ENCODE measurements around the gene CCDC91. TPM values are rescaled to one million over a fixed set of nuclear protein-coding genes. Genes with fewer than 3 reads are reported as not detected.
A peak's percentile ranks its signal among the peaks of the same experiment; 100 is the strongest.

Gene CCDC91
- total and polyA plus RNA-seq, 4 experiments from 2014 or later, result 56.9 to 88.4 (median 70.8) TPM

GRCh38 chr12:28237423-28237822 lies 47.2 kb downstream of the CCDC91 start:
- H3K27me3 Mint-ChIP-seq, result no peaks in the 10 kb centered on the region
- H3K4me3 ChIP-seq (ENCODE audit: low read length in 2 of 2), result no peak overlapping the region
- H3K27ac ChIP-seq (ENCODE audit: low read depth, low read length), result no peak overlapping the region
- H3K36me3 ChIP-seq (ENCODE audit: insufficient read depth, low read length), result no peaks in the 10 kb centered on the region
- no peaks in the 10 kb centered on the region for H3K4me1 ChIP-seq (ENCODE audit: insufficient read depth, low read length)
- intact Hi-C loops (cut with micrococcal nuclease), result no loop called here
- H3K27me3 ChIP-seq (ENCODE audit: insufficient read depth, low read length), result no peaks in the 10 kb centered on the region
- no peaks in the 10 kb centered on the region for H3K9me3 ChIP-seq (ENCODE audit: control insufficient read depth in 1 of 2, low read length in 2 of 2)
- no peak for DNase-seq
- POLR2A ChIA-PET (ENCODE audit: partially characterized antibody), result no interaction called here
- no peak overlapping the region for H3K4me3 Mint-ChIP-seq
- H3K4me1 Mint-ChIP-seq, result peaks cover 9 to 24% (median 15%) of the 10 kb centered on the region in 4 donors
- no peaks in the 10 kb centered on the region for H3K9me3 Mint-ChIP-seq
- CTCF ChIA-PET (ENCODE audit: partially characterized antibody), result interaction anchor here (1.2 kb wide), 1 partner anchor 64 kb away, joined by 3 read pairs; no protein-coding TSS in a partner anchor
- peaks cover 0 to 19% of the 10 kb centered on the region in 2 donors for H3K36me3 Mint-ChIP-seq
- peak overlapping the region in 1 of 7 donors; percentile 50 for H3K27ac Mint-ChIP-seq

DNA sequence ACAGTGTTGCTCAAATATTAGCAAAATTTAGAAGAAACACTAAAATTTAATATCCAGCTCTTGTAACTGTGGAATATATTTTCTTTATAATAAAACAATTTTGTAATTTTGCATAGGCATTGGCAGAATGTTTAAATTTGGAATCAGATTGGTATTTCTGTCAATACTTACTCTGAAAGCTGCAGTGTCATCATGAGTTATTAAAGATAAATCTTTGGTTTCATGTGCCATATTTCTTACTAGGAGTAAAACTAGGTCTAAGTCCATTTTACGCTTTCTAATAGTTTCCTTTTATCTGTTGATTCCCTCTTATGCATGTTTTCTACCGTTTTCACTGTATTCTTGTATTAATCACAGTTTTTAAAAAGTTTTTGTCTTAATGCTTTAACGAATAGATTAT lies 49.7 kb downstream of the CCDC91 start:
- no peak overlapping the region for H3K27ac ChIP-seq (ENCODE audit: low read depth, low read length)
- no peaks in the 10 kb centered on the region for H3K9me3 Mint-ChIP-seq
- H3K27me3 Mint-ChIP-seq, result no peaks in the 10 kb centered on the region
- no peak overlapping the region for H3K4me3 ChIP-seq (ENCODE audit: low read length in 2 of 2)
- peaks cover 7 to 22% (median 12%) of the 10 kb centered on the region in 4 donors for H3K4me1 Mint-ChIP-seq
- H3K27ac Mint-ChIP-seq, result no peak overlapping the region
- intact Hi-C loops (cut with micrococcal nuclease), result no loop called here
- H3K36me3 ChIP-seq (ENCODE audit: insufficient read depth, low read length), result no peaks in the 10 kb centered on the region
- no peaks in the 10 kb centered on the region for H3K27me3 ChIP-seq (ENCODE audit: insufficient read depth, low read length)
- ChIA-PET POLR2A (ENCODE audit: partially characterized antibody) (interaction anchor here (1.1 kb wide), 1 partner anchor 9 kb away, joined by 4 read pairs; no protein-coding TSS in a partner anchor), CTCF (ENCODE audit: partially characterized antibody) (interaction anchor here (1.5 kb wide), 1 partner anchor 9 kb away, joined by 5 read pairs; no protein-coding TSS in a partner anchor)
- DNase-seq, result no peak
- H3K4me3 Mint-ChIP-seq, result no peak overlapping the region
- H3K36me3 Mint-ChIP-seq, result peaks cover 2 to 18% of the 10 kb centered on the region in 2 donors
- no peaks in the 10 kb centered on the region for H3K9me3 ChIP-seq (ENCODE audit: control insufficient read depth in 1 of 2, low read length in 2 of 2)
- H3K4me1 ChIP-seq (ENCODE audit: insufficient read depth, low read length), result no peaks in the 10 kb centered on the region

GRCh38 chr12:28240853-28241252 lies 50.6 kb downstream of the CCDC91 start:
- POLR2A ChIA-PET (ENCODE audit: partially characterized antibody), result no interaction called here
- Histone ChIP-seq H3K27me3 (ENCODE audit: insufficient read depth, low read length) (no peaks in the 10 kb centered on the region), H3K9me3 (ENCODE audit: control insufficient read depth in 1 of 2, low read length in 2 of 2) (no peaks in the 10 kb centered on the region), H3K27ac (ENCODE audit: low read depth, low read length) (no peak overlapping the region), H3K36me3 (ENCODE audit: insufficient read depth, low read length) (no peaks in the 10 kb centered on the region), H3K4me3 (ENCODE audit: low read length in 2 of 2) (no peak overlapping the region), H3K4me1 (ENCODE audit: insufficient read depth, low read length) (no peaks in the 10 kb centered on the region)
- peaks cover 5 to 15% (median 7%) of the 10 kb centered on the region in 4 donors for H3K4me1 Mint-ChIP-seq
- no peak overlapping the region for H3K27ac Mint-ChIP-seq
- peaks cover 2 to 18% of the 10 kb centered on the region in 2 donors for H3K36me3 Mint-ChIP-seq
- CTCF ChIA-PET (ENCODE audit: partially characterized antibody), result no interaction called here
- no peaks in the 10 kb centered on the region for H3K9me3 Mint-ChIP-seq
- no peak for DNase-seq
- H3K27me3 Mint-ChIP-seq, result no peaks in the 10 kb centered on the region
- intact Hi-C loops (cut with micrococcal nuclease), result no loop called here
- H3K4me3 Mint-ChIP-seq, result no peak overlapping the region

DNA sequence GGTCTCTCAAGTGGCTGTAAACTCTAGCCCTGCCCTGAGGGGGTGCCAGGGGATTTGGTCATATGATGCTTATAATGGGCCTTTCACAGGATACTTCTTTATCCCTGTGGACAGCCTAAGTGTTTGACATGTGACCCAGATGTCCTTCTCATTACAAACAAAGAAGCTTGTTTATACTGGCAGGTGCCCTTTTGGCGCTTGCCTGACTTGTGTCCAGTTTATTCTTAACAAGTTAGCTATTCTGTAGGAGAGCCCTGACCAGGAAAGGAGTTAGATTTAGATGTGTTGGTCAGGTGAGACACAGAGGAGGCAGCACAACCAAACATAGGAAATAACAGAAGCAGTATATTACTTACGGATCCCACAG lies 51.9 kb downstream of the CCDC91 start:
- Mint-ChIP-seq H3K9me3 (no peaks in the 10 kb centered on the region), H3K4me3 (no peak overlapping the region), H3K27ac (peak overlapping the region in 1 of 7 donors; percentile 8), H3K4me1 (peaks cover 11 to 23% (median 14%) of the 10 kb centered on the region in 4 donors), H3K27me3 (no peaks in the 10 kb centered on the region), H3K36me3 (peaks cover 2 to 17% of the 10 kb centered on the region in 2 donors)
- no peak for DNase-seq
- H3K4me3 ChIP-seq (ENCODE audit: low read length in 2 of 2), result no peak overlapping the region
- intact Hi-C loops (cut with micrococcal nuclease), result loop anchor here (2.0 kb wide), 1 partner anchor 15 kb away; no protein-coding TSS in a partner anchor
- no peaks in the 10 kb centered on the region for H3K27me3 ChIP-seq (ENCODE audit: insufficient read depth, low read length)
- ChIA-PET POLR2A (ENCODE audit: partially characterized antibody) (no interaction called here), CTCF (ENCODE audit: partially characterized antibody) (no interaction called here)
- no peak overlapping the region for H3K27ac ChIP-seq (ENCODE audit: low read depth, low read length)
- no peaks in the 10 kb centered on the region for H3K9me3 ChIP-seq (ENCODE audit: control insufficient read depth in 1 of 2, low read length in 2 of 2)
- no peaks in the 10 kb centered on the region for H3K36me3 ChIP-seq (ENCODE audit: insufficient read depth, low read length)
- no peaks in the 10 kb centered on the region for H3K4me1 ChIP-seq (ENCODE audit: insufficient read depth, low read length)

DNA sequence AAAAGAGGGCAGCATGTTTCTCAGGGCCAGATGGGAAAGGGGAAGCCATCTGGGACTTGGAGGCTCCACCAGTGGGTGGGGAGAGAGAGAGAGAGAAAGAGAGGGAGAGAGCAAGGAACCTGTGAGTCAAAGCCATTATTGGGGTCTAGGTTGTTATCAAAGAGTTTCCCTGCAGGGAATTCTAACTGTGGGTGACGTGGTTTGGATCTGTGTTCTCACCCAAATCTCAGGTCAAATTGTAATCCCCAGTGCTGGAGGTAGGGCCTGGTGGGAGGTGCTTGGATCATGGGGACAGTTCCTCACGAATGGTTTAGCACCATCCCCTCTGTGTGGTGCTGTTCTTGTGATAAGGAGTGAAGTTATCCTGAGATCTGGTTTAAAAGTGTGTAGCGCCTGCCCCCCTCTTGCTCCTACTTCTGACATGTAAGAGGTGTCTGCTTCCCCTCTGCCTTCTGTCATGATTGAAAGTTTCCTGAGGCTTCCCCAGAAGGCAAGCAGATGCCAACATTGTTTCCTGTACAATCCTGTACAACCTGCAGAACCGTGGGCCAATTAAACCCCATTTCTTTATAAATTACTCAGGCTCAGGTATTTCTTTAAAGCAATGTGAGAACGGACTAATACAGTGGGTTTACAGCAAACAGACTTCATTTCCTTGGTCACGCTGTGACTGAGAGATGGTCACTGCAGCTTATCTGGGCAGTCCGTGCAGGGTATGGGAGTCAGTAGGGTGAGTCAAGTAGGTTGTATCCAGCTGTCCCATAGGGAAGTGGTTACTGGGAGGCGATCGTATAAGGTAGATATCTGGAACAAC lies 52.4 kb downstream of the CCDC91 start:
- Mint-ChIP-seq H3K27me3 (no peaks in the 10 kb centered on the region), H3K9me3 (no peaks in the 10 kb centered on the region), H3K27ac (no peak overlapping the region), H3K4me3 (no peak overlapping the region), H3K36me3 (peaks cover 2 to 14% of the 10 kb centered on the region in 2 donors), H3K4me1 (peaks cover 15 to 25% (median 19%) of the 10 kb centered on the region in 4 donors)
- no peak overlapping the region for H3K27ac ChIP-seq (ENCODE audit: low read depth, low read length)
- ChIA-PET CTCF (ENCODE audit: partially characterized antibody) (no interaction called here), POLR2A (ENCODE audit: partially characterized antibody) (no interaction called here)
- H3K4me3 ChIP-seq (ENCODE audit: low read length in 2 of 2), result no peak overlapping the region
- no peak for DNase-seq
- H3K9me3 ChIP-seq (ENCODE audit: control insufficient read depth in 1 of 2, low read length in 2 of 2), result no peaks in the 10 kb centered on the region
- H3K27me3 ChIP-seq (ENCODE audit: insufficient read depth, low read length), result no peaks in the 10 kb centered on the region
- intact Hi-C loops (cut with micrococcal nuclease), result loop anchor here (2.0 kb wide), 1 partner anchor 14 kb away; no protein-coding TSS in a partner anchor
- H3K4me1 ChIP-seq (ENCODE audit: insufficient read depth, low read length), result peaks cover 4% of the 10 kb centered on the region
- H3K36me3 ChIP-seq (ENCODE audit: insufficient read depth, low read length), result no peaks in the 10 kb centered on the region

- Histone ChIP-seq H3K4me1 (ENCODE audit: insufficient read depth, low read length) (peaks cover 10% of the 10 kb centered on the region), H3K27ac (ENCODE audit: low read depth, low read length) (no peak overlapping the region), H3K27me3 (ENCODE audit: insufficient read depth, low read length) (no peaks in the 10 kb centered on the region), H3K36me3 (ENCODE audit: insufficient read depth, low read length) (no peaks in the 10 kb centered on the region), H3K4me3 (ENCODE audit: low read length in 2 of 2) (no peak overlapping the region), H3K9me3 (ENCODE audit: control insufficient read depth in 1 of 2, low read length in 2 of 2) (no peaks in the 10 kb centered on the region)
- ChIA-PET POLR2A (ENCODE audit: partially characterized antibody) (no interaction called here), CTCF (ENCODE audit: partially characterized antibody) (no interaction called here)
- H3K4me3 Mint-ChIP-seq, result no peak overlapping the region
- no peak overlapping the region for H3K27ac Mint-ChIP-seq
- intact Hi-C loops (cut with micrococcal nuclease), result loop anchor here (2.0 kb wide), 1 partner anchor 14 kb away; no protein-coding TSS in a partner anchor
- no peaks in the 10 kb centered on the region for H3K27me3 Mint-ChIP-seq
- H3K36me3 Mint-ChIP-seq, result peaks cover 2 to 14% of the 10 kb centered on the region in 2 donors
- DNase-seq, result no peak
- H3K9me3 Mint-ChIP-seq, result no peaks in the 10 kb centered on the region
- H3K4me1 Mint-ChIP-seq, result peaks cover 21 to 31% (median 23%) of the 10 kb centered on the region in 4 donors
Observed at GRCh38 chr12:28243310-28243633, 53.0 kb downstream of the CCDC91 start.

GRCh38 chr12:28247806-28248205 lies 57.5 kb downstream of the CCDC91 start:
- Mint-ChIP-seq H3K36me3 (peaks cover 2 to 3% of the 10 kb centered on the region in 2 donors), H3K4me3 (peak overlapping the region in 3 of 8 donors; percentile 2 to 60 (median 16)), H3K27ac (peak overlapping the region in 6 of 7 donors; percentile 31 to 89 (median 64)), H3K9me3 (no peaks in the 10 kb centered on the region), H3K27me3 (no peaks in the 10 kb centered on the region), H3K4me1 (peaks cover 53 to 71% (median 64%) of the 10 kb centered on the region in 4 donors)
- no peaks in the 10 kb centered on the region for H3K9me3 ChIP-seq (ENCODE audit: control insufficient read depth in 1 of 2, low read length in 2 of 2)
- POLR2A ChIA-PET (ENCODE audit: partially characterized antibody), result interaction anchor here (2.0 kb wide), 1 partner anchor 58 kb away, joined by 9 read pairs; the partner anchor contains the start of gene CCDC91
- H3K4me1 ChIP-seq (ENCODE audit: insufficient read depth, low read length), result peaks cover 54% of the 10 kb centered on the region
- intact Hi-C loops (cut with micrococcal nuclease), result no loop called here
- no peak for DNase-seq
- H3K36me3 ChIP-seq (ENCODE audit: insufficient read depth, low read length), result no peaks in the 10 kb centered on the region
- CTCF ChIA-PET (ENCODE audit: partially characterized antibody), result interaction anchor here (1.9 kb wide), 1 partner anchor 9 kb away, joined by 5 read pairs; no protein-coding TSS in a partner anchor
- no peak overlapping the region for H3K27ac ChIP-seq (ENCODE audit: low read depth, low read length)
- H3K4me3 ChIP-seq (ENCODE audit: low read length in 2 of 2), result no peak overlapping the region
- no peaks in the 10 kb centered on the region for H3K27me3 ChIP-seq (ENCODE audit: insufficient read depth, low read length)
